ENCODE data around the gene LUC7L3. TPM values are rescaled to one million over a fixed set of nuclear protein-coding genes. Genes with fewer than 3 reads are reported as not detected.

The LUC7L3 gene
- total and polyA plus RNA-seq, 2 experiments from 2014 or later: 56.9 to 156 TPM

DNA sequence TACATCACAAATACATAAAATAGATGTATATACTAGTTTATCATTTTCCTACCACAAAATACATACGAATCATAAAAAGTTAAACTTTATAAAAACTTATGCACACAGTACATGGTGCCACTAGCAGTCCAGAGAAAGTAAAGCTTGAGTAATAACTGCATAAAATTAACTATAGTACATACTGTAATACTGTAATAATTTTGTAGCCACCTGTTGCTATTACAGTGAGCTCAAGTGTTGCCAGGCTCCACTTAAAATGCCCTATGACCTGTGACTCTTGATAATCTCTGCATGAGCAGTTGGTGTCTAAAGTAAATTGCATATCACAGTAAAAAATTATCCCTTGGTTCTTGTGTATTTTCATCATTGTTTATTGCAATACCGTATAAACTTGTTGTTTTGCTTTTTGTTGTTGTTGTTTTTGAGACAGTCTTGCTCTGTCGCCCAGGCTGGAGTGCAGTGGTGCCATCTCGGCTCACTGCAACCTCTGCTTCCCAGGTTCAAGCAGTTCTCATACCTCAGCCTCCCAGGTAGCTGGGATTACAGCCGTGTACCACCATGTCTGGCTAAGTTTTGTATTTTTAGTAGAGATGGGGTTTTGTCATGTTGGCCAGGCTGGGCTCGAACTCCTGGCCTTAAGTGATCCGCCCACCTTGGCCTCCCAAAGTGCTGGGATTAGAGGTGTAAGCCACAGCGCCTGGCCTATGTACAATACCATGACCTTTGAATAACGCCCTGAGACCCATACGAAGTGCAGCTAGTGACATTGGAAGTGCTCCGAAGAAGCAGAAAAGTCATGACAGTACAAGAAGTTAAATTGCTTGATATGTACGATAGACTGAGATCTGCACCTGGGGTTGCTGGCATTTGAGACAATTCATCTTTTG is 6.6 kb downstream of the LUC7L3 start:
- Histone ChIP-seq H3K4me1 (ENCODE audit: insufficient read depth) (peaks cover 31% of the 10 kb centered on the region), H2AFZ (no peak overlapping the region), H4K20me1 (ENCODE audit: insufficient read depth, poor library complexity, severe bottlenecking) (peaks cover 100% of the 10 kb centered on the region), H3K27me3 (no peaks in the 10 kb centered on the region), H3K9me3 (ENCODE audit: low read depth) (no peaks in the 10 kb centered on the region), H3K36me3 (replicated peaks; ENCODE audit: insufficient read depth, low read depth) (no peaks in the 10 kb centered on the region), H3K4me2 (no peak overlapping the region), H3K4me3 (no peak overlapping the region), H3K9me2 (replicated peaks; ENCODE audit: insufficient read depth) (no peaks in the 10 kb centered on the region), H3K27ac (no peak overlapping the region), H3K79me2 (peaks cover 100% of the 10 kb centered on the region)
- WGBS (ENCODE audit: low lambda C conversion rate, missing lambda C conversion rate): 83% methylated on average over 12 of the region's 12 CpGs
- no peak for TF ChIP-seq EZH2 (IDR thresholded peaks at IDR 0.05; ENCODE audit: borderline replicate concordance)
- no peak for TF ChIP-seq EZH2phosphoT487 (IDR thresholded peaks at IDR 0.05; ENCODE audit: low read depth, severe bottlenecking, unreplicated experiment)
- TF ChIP-seq CTCF (IDR thresholded peaks at IDR 0.05; ENCODE audit: poor library complexity): no peak
- no peak for DNase-seq (ENCODE audit: low spot score)

- Histone ChIP-seq H3K4me2 (no peak overlapping the region), H4K20me1 (ENCODE audit: insufficient read depth, poor library complexity, severe bottlenecking) (peaks cover 100% of the 10 kb centered on the region), H3K27me3 (no peaks in the 10 kb centered on the region), H3K4me3 (no peak overlapping the region), H2AFZ (no peak overlapping the region), H3K4me1 (ENCODE audit: insufficient read depth) (peaks cover 20% of the 10 kb centered on the region), H3K79me2 (peaks cover 100% of the 10 kb centered on the region), H3K27ac (no peak overlapping the region), H3K9me2 (replicated peaks; ENCODE audit: insufficient read depth) (no peaks in the 10 kb centered on the region), H3K36me3 (replicated peaks; ENCODE audit: insufficient read depth, low read depth) (no peaks in the 10 kb centered on the region), H3K9me3 (ENCODE audit: low read depth) (no peaks in the 10 kb centered on the region)
- no peak for DNase-seq (ENCODE audit: low spot score)
- TF ChIP-seq EZH2phosphoT487 (IDR thresholded peaks at IDR 0.05; ENCODE audit: low read depth, severe bottlenecking, unreplicated experiment): no peak
- WGBS (ENCODE audit: low lambda C conversion rate, missing lambda C conversion rate): 78% methylated on average over 2 of the region's 2 CpGs
Observed at GRCh38 chr17:50728112-50728429, 8.7 kb downstream of the LUC7L3 start.

DNA sequence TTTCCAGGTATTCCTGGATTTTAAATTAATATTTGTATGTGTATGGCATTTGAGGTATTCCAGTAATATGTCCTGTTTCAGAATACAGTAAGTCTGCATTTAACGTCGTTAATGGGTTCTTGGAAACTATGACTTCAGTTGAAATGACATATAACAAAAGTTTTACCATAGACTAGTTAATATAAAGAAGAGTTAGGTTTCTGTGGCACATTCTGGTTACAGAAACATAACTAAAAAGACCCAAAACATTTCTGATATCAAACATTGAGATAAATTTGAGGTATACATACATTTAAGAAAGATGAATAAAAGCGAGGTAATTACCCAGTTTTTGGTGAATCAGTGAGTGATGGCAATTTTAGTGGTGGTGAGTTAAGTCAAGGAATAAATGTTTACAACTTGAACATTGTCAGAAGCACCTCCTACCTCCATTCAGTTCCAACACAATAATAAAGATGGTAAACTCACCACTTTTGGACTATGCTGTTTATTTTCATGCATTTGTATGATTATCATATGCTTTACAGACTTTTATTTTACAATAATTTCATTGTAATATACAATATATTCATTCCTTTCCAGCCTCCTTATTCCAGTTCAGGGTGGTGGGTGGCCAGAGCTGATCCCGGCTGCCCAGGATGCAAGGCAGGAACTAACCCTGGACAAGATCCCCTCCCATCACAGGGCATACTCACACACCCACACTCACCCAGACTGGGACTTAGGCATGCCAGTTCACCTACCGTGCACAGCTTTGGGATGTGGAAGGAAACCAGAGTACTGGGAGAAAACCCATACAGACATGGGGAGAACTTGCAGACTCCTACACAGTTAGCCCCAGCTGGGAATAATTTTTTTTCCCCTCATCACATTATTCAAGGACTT is 9.7 kb downstream of the LUC7L3 start:
- 84% methylated on average over 5 of the region's 5 CpGs for WGBS (ENCODE audit: low lambda C conversion rate, missing lambda C conversion rate)
- Histone ChIP-seq H2AFZ (no peak overlapping the region), H3K36me3 (replicated peaks; ENCODE audit: insufficient read depth, low read depth) (no peaks in the 10 kb centered on the region), H3K4me2 (no peak overlapping the region), H4K20me1 (ENCODE audit: insufficient read depth, poor library complexity, severe bottlenecking) (peaks cover 100% of the 10 kb centered on the region), H3K79me2 (peaks cover 100% of the 10 kb centered on the region), H3K27me3 (no peaks in the 10 kb centered on the region), H3K9me3 (ENCODE audit: low read depth) (no peaks in the 10 kb centered on the region), H3K4me1 (ENCODE audit: insufficient read depth) (peaks cover 10% of the 10 kb centered on the region), H3K27ac (no peak overlapping the region), H3K9me2 (replicated peaks; ENCODE audit: insufficient read depth) (no peaks in the 10 kb centered on the region), H3K4me3 (no peak overlapping the region)
- no peak for DNase-seq (ENCODE audit: low spot score)
- TF ChIP-seq CTCF (IDR thresholded peaks at IDR 0.05; ENCODE audit: poor library complexity): no peak
